Kidney (tissue), 14 donors: ENCODE measurements around the gene FRAS1. TPM values are rescaled to one million over a fixed set of nuclear protein-coding genes. Genes with fewer than 3 reads are reported as not detected.

ENCODE experiments used
- DNase-seq, 5 donors: peaks; one replicate each; pipeline ENCODE4 v3.0.0-alpha.2; 2013 to 2020
- FAIRE-seq: peaks from 2 replicates; lab custom pipeline; 2012; peaks lifted over from hg19 to GRCh38; lab: Jason Lieb, UNC
- H3K27ac ChIP-seq, 2 donors: one replicate each; pipeline ENCODE4 v1.7.0; 2013; ENCODE audit warnings: low read depth in 2 of 2, low read length in 2 of 2, inconsistent platforms in 1 of 2
- H3K27me3 ChIP-seq: one replicate; pipeline ENCODE4 v1.7.1; 2013; ENCODE audit warnings: low read length, inconsistent platforms; ENCODE audit not compliant: control insufficient read depth, insufficient read depth
- H3K36me3 ChIP-seq, 3 donors: one replicate each; pipeline versions ENCODE4 v1.7.0 to v1.7.1; 2013; ENCODE audit warnings: low read length in 3 of 3, control low read depth in 1 of 3, inconsistent platforms in 1 of 3; ENCODE audit not compliant: insufficient read depth in 3 of 3, control insufficient read depth in 2 of 3
- H3K4me1 ChIP-seq, 3 donors: one replicate each; pipeline versions ENCODE4 v1.7.0 to v1.7.1; 2013; ENCODE audit warnings: low read length in 3 of 3, inconsistent platforms in 1 of 3, low read depth in 1 of 3; ENCODE audit not compliant: control insufficient read depth in 2 of 3, insufficient read depth in 2 of 3
- H3K4me3 ChIP-seq, 3 donors: one replicate each; pipeline versions ENCODE4 v1.7.0 to v1.8.1; 2013; ENCODE audit warnings: low read length in 3 of 3, control low read depth in 1 of 3, inconsistent platforms in 1 of 3
- H3K9ac ChIP-seq, 3 donors: one replicate each; pipeline versions ENCODE4 v1.7.0 to v1.7.1; 2013; ENCODE audit warnings: low read length in 3 of 3, control low read depth in 1 of 3, inconsistent platforms in 1 of 3
- H3K9me3 ChIP-seq, 3 donors: one replicate each; pipeline versions ENCODE4 v1.7.0 to v1.7.1; 2013; ENCODE audit warnings: low read length in 3 of 3, control low read depth in 1 of 3, inconsistent platforms in 1 of 3; ENCODE audit not compliant: control insufficient read depth in 2 of 3, insufficient read depth in 1 of 3
- CTCF ChIP-seq: IDR thresholded peaks from 3 replicates; pipeline ENCODE4 v1.5.1; 2012; ENCODE audit warnings: mild to moderate bottlenecking, moderate library complexity, borderline replicate concordance; ENCODE audit not compliant: insufficient read depth; ENCODE audit errors: extremely low read depth
- intact Hi-C: fragments of 100-400 bp; cut with DNase I; formaldehyde crosslinking; loops from one replicate; pipeline ENCODE4 v1.11.1; 2022
- polyA plus RNA-seq: library from polyadenylated mRNA; stranded (reverse); fragments of 350-450 nt; fragmentation: Illumina TruSeq; extraction: RNeasy Lipid Tissue Mini Kit (QIAGEN cat#74804); gene quantifications from one replicate; pipeline ENCODE4 v1.2.3, GENCODE V29; 2014; ENCODE audit warnings: low read depth, low replicate concordance; ENCODE audit not compliant: insufficient read depth
- total RNA-seq: library from RNA; stranded (reverse); fragmentation: NEBNext Ultra II Directional; extraction: Animal tissue kit (Norgen Biotek cat#: 25700); gene quantifications from one replicate; pipeline ENCODE4 v1.2.1, GENCODE V29; 2021
- donor health status: control.
- donor health status: control.
- donor health status: control.
- donor health status: control.
- donor health status: control.
- donor health status: DM: yes; HTN: yes; CAD: no.
- donor health status: Normal renal cell carcinoma (clear cell type).

Gene FRAS1
- total and polyA plus RNA-seq, 2 donors from 2014 or later = 6.5 to 31.5 TPM

DNA sequence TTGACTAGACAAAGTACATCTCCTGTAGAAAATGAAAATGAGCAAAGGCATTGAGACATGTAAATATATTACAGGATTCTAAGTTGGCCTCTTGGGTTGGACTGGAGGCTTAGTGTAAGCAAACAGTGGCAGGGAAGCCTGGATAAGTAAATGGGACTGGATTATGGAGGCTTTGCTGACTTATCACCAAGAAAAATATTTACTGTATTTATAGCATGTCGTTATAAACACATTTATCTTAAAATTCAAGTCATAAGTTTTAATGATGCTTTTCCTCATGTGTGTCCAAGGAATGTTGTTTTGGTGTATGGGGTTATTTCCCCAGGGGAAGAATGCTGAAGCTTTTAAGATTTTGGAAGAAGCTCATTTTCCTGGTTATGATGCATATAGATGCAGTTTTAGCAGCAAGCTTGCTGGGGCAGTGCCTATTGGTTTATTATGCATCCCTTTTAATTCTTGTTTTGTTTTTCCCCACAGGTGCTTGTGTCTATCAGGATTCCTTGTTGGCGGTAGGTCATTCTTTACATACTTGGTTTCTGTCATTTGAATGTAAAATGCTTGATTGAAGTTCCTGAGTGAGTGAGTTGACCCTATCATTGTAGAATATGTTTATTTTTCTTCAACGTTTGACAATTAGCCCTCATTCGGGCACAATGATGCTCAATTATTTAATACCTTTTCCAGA is 8.5 kb downstream of the FRAS1 start:
- Histone ChIP-seq H3K9ac (no peak overlapping the region), H3K4me1 (peaks cover 0 to 2% (median 0%) of the 10 kb centered on the region in 3 donors), H3K4me3 (no peak overlapping the region), H3K9me3 (no peaks in the 10 kb centered on the region), H3K27ac (no peak overlapping the region), H3K27me3 (no peaks in the 10 kb centered on the region), H3K36me3 (peaks cover 0 to 2% (median 0%) of the 10 kb centered on the region in 3 donors)
- no peak for TF ChIP-seq CTCF
- FAIRE-seq (no peak), DNase-seq (peak in 2 of 5 donors; percentile 34 to 80)
- intact Hi-C loops = no loop called here

- FAIRE-seq = no peak
- no peaks in the 10 kb centered on the region for H3K27me3 ChIP-seq
- H3K4me3 ChIP-seq = no peak overlapping the region
- no peak overlapping the region for H3K27ac ChIP-seq
- no peak for DNase-seq
- intact Hi-C loops = no loop called here
- no peak overlapping the region for H3K9ac ChIP-seq
- peaks cover 0 to 2% (median 0%) of the 10 kb centered on the region in 3 donors for H3K4me1 ChIP-seq
- no peaks in the 10 kb centered on the region for H3K9me3 ChIP-seq
- no peak for TF ChIP-seq CTCF
- H3K36me3 ChIP-seq = peaks cover 0 to 2% (median 0%) of the 10 kb centered on the region in 3 donors
These were observed 11.4 kb downstream of the FRAS1 start for GRCh38 chr4:78068481-78068880.

GRCh38 chr4:78069319-78069718 is 12.2 kb downstream of the FRAS1 start:
- Histone ChIP-seq H3K27ac (no peak overlapping the region), H3K36me3 (peaks cover 0 to 2% (median 0%) of the 10 kb centered on the region in 3 donors), H3K4me3 (no peak overlapping the region), H3K27me3 (no peaks in the 10 kb centered on the region), H3K9me3 (no peaks in the 10 kb centered on the region), H3K4me1 (peaks cover 0 to 4% (median under 1%) of the 10 kb centered on the region in 3 donors), H3K9ac (no peak overlapping the region)
- DNase-seq = no peak
- no peak for TF ChIP-seq CTCF
- FAIRE-seq = no peak
- intact Hi-C loops = no loop called here

GRCh38 chr4:78069859-78070258 is 12.7 kb downstream of the FRAS1 start:
- H3K27ac ChIP-seq = no peak overlapping the region
- H3K9ac ChIP-seq = no peak overlapping the region
- intact Hi-C loops = no loop called here
- FAIRE-seq = no peak
- H3K9me3 ChIP-seq = no peaks in the 10 kb centered on the region
- H3K4me1 ChIP-seq = peaks cover 0 to 6% (median 5%) of the 10 kb centered on the region in 3 donors
- no peak overlapping the region for H3K4me3 ChIP-seq
- no peak for DNase-seq
- peaks cover 0 to 2% (median 0%) of the 10 kb centered on the region in 3 donors for H3K36me3 ChIP-seq
- no peak for TF ChIP-seq CTCF
- H3K27me3 ChIP-seq = no peaks in the 10 kb centered on the region
